Body of pancreas (tissue), 4 donors: ENCODE data around the gene ANKRD9. TPM values are rescaled to one million over a fixed set of nuclear protein-coding genes. Genes with fewer than 3 reads are reported as not detected.

Source experiments
- ATAC-seq: fragments of 150-250 bp; one replicate; pipeline ENCODE4 v1.9.1; 2016
- DNase-seq, 4 donors: peaks; one replicate each; pipeline ENCODE4 v3.0.0-alpha.2; 2019
- H3K27ac ChIP-seq, 4 donors: fragments of 200-600 bp; sonication (generic); 1 replicate in 3 of 4; 2 replicates in 1 of 4; pipeline versions ENCODE4 v1.5.1 to v1.6.1; 2016 to 2019; ENCODE audit warnings: mild to moderate bottlenecking in 1 of 4, mixed read lengths in 1 of 4, moderate library complexity in 1 of 4
- H3K27me3 ChIP-seq, 2 donors: fragments of 200-600 bp; sonication (generic); one replicate each; pipeline ENCODE4 v1.6.0; 2016; ENCODE audit warnings: mild to moderate bottlenecking in 1 of 2
- H3K36me3 ChIP-seq, 2 donors: fragments of 200-600 bp; sonication (generic); replicated peaks in 1 of 2; 2 replicates each; pipeline ENCODE4 v1.5.1; 2016; ENCODE audit warnings: low read depth in 2 of 2; ENCODE audit not compliant: insufficient read depth in 1 of 2
- H3K4me1 ChIP-seq: fragments of 200-600 bp; sonication (generic); one replicate; pipeline ENCODE4 v1.6.0; 2016
- H3K4me3 ChIP-seq, 2 donors: fragments of 200-600 bp; sonication (generic); 1 replicate in 1 of 2; 2 replicates in 1 of 2; pipeline ENCODE4 v1.5.1; 2016 to 2019
- H3K9me3 ChIP-seq, 3 donors: fragments of 200-600 bp; sonication (generic); 1 replicate in 2 of 3; 2 replicates in 1 of 3; pipeline ENCODE4 v1.5.1; 2016
- POLR2A ChIP-seq, 3 donors: fragments of 450-650 bp; IDR thresholded peaks; one replicate each; pipeline ENCODE4 v1.6.1; 2016; ENCODE audit warnings: antibody characterized with exemption in 3 of 3, mild to moderate bottlenecking in 2 of 3
- WGBS, 2 donors: methylation state at CpG; one replicate each; pipeline ENCODE4 v1.1.5; 2017; 5-methylcytosine and 5-hydroxymethylcytosine counted together
- intact Hi-C: fragments of 100-400 bp; cut with DNase I; formaldehyde crosslinking; loops from one replicate; pipeline ENCODE4 v1.15.1; 2023
- total RNA-seq, 2 donors: library from RNA; depleted of rRNA; stranded (reverse); fragments of >200 nt; gene quantifications; one replicate each; pipeline ENCODE4 v1.1.0, GENCODE V29; 2016
- TF ChIP-seq, protein P1 (sequence below), 7 experiments: fragments of 450-650 bp in 4 of 7; fragments of 200-600 bp in 3 of 7; sonication (generic) in 3 of 7; IDR thresholded peaks; one replicate each; pipeline ENCODE4 v1.5.1; 2016 to 2019; ENCODE audit warnings: antibody characterized with exemption in 7 of 7

ANKRD9 gene
- total RNA-seq, 2 donors from 2014 or later = 49.8 to 87.7 TPM

GRCh38 chr14:102513899-102514772 lies 4.6 kb upstream of the ANKRD9 start:
- ATAC-seq (no peak), DNase-seq (no peak)
- H3K4me3 ChIP-seq = no peak overlapping the region
- TF ChIP-seq, protein P1, sequence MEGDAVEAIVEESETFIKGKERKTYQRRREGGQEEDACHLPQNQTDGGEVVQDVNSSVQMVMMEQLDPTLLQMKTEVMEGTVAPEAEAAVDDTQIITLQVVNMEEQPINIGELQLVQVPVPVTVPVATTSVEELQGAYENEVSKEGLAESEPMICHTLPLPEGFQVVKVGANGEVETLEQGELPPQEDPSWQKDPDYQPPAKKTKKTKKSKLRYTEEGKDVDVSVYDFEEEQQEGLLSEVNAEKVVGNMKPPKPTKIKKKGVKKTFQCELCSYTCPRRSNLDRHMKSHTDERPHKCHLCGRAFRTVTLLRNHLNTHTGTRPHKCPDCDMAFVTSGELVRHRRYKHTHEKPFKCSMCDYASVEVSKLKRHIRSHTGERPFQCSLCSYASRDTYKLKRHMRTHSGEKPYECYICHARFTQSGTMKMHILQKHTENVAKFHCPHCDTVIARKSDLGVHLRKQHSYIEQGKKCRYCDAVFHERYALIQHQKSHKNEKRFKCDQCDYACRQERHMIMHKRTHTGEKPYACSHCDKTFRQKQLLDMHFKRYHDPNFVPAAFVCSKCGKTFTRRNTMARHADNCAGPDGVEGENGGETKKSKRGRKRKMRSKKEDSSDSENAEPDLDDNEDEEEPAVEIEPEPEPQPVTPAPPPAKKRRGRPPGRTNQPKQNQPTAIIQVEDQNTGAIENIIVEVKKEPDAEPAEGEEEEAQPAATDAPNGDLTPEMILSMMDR (IDR thresholded peaks at IDR 0.05) = no peak
- no peak for TF ChIP-seq POLR2A (IDR thresholded peaks at IDR 0.05)
- H3K36me3 ChIP-seq = no peaks in the 10 kb centered on the region
- H3K4me1 ChIP-seq = peaks cover 18% of the 10 kb centered on the region
- 74 to 83% methylated on average over 15 to 20 of the region's 21 CpGs for WGBS, 2 donors
- H3K9me3 ChIP-seq = no peaks in the 10 kb centered on the region
- no peak overlapping the region for H3K27ac ChIP-seq
- H3K27me3 ChIP-seq = no peaks in the 10 kb centered on the region
- intact Hi-C loops = no loop called here

DNA sequence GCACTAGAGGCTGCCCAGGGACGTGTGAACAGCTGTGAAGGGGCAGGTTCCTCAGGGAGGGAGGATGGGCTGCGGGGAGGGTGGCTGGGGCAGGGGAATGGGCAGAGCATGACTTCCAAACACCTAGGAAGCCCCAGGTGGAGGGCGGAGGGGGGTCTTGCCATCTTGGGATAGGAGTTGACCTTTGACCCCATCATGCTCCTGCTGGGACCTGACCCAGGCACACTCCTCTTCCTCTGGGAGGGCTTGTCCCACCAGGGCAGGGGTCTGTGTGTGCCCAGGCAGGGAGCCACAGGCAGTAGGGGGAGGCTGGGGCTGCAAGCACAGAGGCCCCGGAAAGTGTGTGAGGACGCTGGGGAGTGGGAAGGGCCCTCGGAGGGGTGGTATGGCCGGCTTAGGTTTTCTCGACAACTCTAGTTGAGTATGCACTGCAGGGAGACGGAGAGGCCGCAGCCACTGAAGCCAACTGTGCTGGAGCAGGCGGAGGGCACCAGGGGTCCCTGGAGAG lies 3.3 kb upstream of the ANKRD9 start:
- Histone ChIP-seq H3K9me3 (no peaks in the 10 kb centered on the region), H3K36me3 (no peaks in the 10 kb centered on the region), H3K4me1 (peaks cover 31% of the 10 kb centered on the region), H3K27ac (no peak overlapping the region), H3K27me3 (no peaks in the 10 kb centered on the region), H3K4me3 (no peak overlapping the region)
- DNase-seq = no peak
- intact Hi-C loops = no loop called here
- 89 to 92% methylated on average over 9 to 11 of the region's 11 CpGs for WGBS, 2 donors
- ATAC-seq = no peak
- TF ChIP-seq, protein P1 (IDR thresholded peaks at IDR 0.05) = no peak
- TF ChIP-seq POLR2A (IDR thresholded peaks at IDR 0.05) = no peak

DNA sequence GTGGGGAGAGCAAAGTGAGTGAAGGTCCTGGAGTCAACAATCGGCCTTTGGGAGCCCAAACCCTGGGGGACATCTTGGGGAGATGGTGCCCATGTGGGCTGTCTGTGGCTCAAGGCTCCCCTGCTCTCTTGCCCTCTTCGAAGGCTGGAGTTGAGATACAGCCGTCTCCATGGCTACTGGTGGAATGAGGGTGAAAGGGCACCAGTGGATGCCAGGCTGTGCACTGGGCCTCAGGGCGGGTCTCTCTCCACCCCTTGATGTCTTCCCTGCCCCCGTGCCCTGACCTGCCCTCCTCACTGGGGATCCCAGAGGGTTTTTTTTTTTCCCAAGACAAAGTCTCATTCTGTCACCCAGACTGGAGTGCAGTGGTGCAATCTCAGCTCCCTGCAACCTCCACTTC lies 2.0 kb upstream of the ANKRD9 start:
- Histone ChIP-seq H3K27ac (no peak overlapping the region), H3K36me3 (no peaks in the 10 kb centered on the region), H3K9me3 (no peaks in the 10 kb centered on the region), H3K4me3 (no peak overlapping the region), H3K4me1 (peaks cover 30% of the 10 kb centered on the region), H3K27me3 (no peaks in the 10 kb centered on the region)
- intact Hi-C loops = no loop called here
- DNase-seq = no peak
- no peak for ATAC-seq
- TF ChIP-seq, protein P1 (IDR thresholded peaks at IDR 0.05) = no peak
- TF ChIP-seq POLR2A (IDR thresholded peaks at IDR 0.05) = no peak
- 81 to 92% methylated on average over 5 of the region's 5 CpGs for WGBS, 2 donors

DNA sequence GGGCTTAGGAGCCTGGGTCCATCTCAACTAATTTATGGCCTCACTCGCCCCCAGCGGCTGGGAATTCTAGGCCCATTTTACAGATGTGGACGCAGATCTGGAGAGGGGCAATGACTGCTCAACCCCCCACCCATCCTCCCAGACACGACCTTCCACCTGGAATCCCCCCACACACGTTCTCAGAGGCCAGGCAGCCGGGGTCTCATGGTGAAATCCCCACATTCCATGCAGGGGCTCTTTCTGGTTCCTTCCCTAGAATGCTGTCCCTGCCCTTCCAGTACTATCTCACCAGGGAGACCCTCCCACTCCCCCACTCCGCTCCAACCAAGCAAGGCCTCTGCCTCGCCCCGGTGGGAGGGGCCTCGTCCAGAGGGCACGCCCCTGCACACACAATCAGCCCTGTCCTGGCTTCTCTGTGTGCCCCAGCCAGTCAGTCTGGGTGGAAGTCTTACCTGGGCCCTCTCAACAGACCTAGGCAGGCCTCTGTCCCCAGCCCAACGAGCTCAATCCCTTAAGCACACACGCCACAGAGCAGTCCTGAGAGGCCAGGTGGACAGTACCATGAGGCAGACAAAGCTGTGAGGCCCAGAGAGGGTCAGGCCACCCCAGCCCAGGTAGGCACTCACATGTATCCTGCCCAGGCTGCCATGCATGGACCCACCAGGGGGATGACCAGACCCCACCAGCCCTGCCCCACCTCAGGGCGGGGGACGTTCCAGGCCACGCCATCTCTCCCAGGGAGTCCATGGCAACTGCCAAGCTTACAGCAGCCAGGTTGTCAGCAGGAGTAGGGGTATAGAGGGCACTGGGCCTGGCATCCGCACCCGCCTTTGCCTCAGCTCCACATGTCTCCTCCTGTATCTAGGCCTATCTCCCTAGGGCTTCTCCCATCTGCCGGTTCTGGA lies 1.3 kb upstream of the ANKRD9 start:
- ATAC-seq (no peak), DNase-seq (peak in 3 of 4 donors; percentile 24 to 44 (median 42))
- intact Hi-C loops = no loop called here
- TF ChIP-seq POLR2A (IDR thresholded peaks at IDR 0.05) = no peak
- TF ChIP-seq, protein P1 (IDR thresholded peaks at IDR 0.05) = no peak
- Histone ChIP-seq H3K36me3 (no peaks in the 10 kb centered on the region), H3K4me1 (peaks cover 24% of the 10 kb centered on the region), H3K27ac (no peak overlapping the region), H3K27me3 (no peaks in the 10 kb centered on the region), H3K9me3 (no peaks in the 10 kb centered on the region), H3K4me3 (no peak overlapping the region)
- 61 to 83% methylated on average over 11 to 18 of the region's 19 CpGs for WGBS, 2 donors
